CD4-positive, alpha-beta T cell (primary cell): ENCODE results near the gene ISCA1. TPM values are rescaled to one million over a fixed set of nuclear protein-coding genes. Genes with fewer than 3 reads are reported as not detected.

Experiments used
- ATAC-seq: fragments of 200-7000 bp; cut with Tn5 transposase; one replicate; pipeline ENCODE4 v1.10.0; 2022; ENCODE audit warnings: mild to moderate bottlenecking; ENCODE audit not compliant: poor library complexity
- CTCF ChIA-PET: fragments of 350-600 bp; sonication (Branson Sonifier 250); formaldehyde crosslinking; loops from one replicate; lab custom pipeline; 2021; ENCODE audit warnings: antibody characterized with exemption, inconsistent platforms; lab: Charles Lee
- POLR2A ChIA-PET: fragments of 350-600 bp; sonication (Branson Sonifier 250); formaldehyde crosslinking; loops from one replicate; lab custom pipeline; 2021; ENCODE audit warnings: antibody characterized with exemption, inconsistent platforms; lab: Charles Lee
- DNase-seq, 14 experiments: peaks; one replicate each; pipeline ENCODE4 v3.0.0-alpha.2; 2013 to 2020; ENCODE audit warnings: mixed read lengths in 2 of 14
- H3K27ac ChIP-seq, 2 donors: one replicate each; pipeline versions ENCODE4 v1.5.1 to v1.7.0; 2013; ENCODE audit warnings: low read length in 2 of 2, low read depth in 1 of 2, mild to moderate bottlenecking in 1 of 2
- H3K27me3 ChIP-seq, 2 experiments: 1 replicate in 1 of 2; 2 replicates in 1 of 2; pipeline versions ENCODE4 v1.6.1 to v1.7.0; 2013; ENCODE audit warnings: low read length in 2 of 2, control low read depth in 1 of 2, mild to moderate bottlenecking in 1 of 2, moderate library complexity in 1 of 2; ENCODE audit not compliant: insufficient read depth in 2 of 2, control insufficient read depth in 1 of 2
- H3K36me3 ChIP-seq: one replicate; pipeline ENCODE4 v1.6.1; 2013; ENCODE audit warnings: low read length, control low read depth; ENCODE audit not compliant: insufficient read depth
- H3K4me1 ChIP-seq: one replicate; pipeline ENCODE4 v1.6.1; 2013; ENCODE audit warnings: low read length, control low read depth; ENCODE audit not compliant: insufficient read depth
- H3K4me3 ChIP-seq: one replicate; pipeline ENCODE4 v1.5.1; 2013; ENCODE audit warnings: mild to moderate bottlenecking, low read length, moderate library complexity
- H3K9me3 ChIP-seq, 2 experiments: 1 replicate in 1 of 2; 2 replicates in 1 of 2; pipeline versions ENCODE4 v1.6.1 to v1.7.0; 2013; ENCODE audit warnings: low read length in 2 of 2, mild to moderate bottlenecking in 2 of 2, control low read depth in 1 of 2, moderate library complexity in 1 of 2; ENCODE audit not compliant: control insufficient read depth in 1 of 2, insufficient read depth in 1 of 2
- H3K27ac Mint-ChIP-seq: one replicate; pipeline ENCODE4 v1.8.0; 2020; ENCODE audit warnings: mixed read lengths
- H3K27me3 Mint-ChIP-seq: one replicate; pipeline ENCODE4 v1.8.0; 2021; ENCODE audit warnings: mixed read lengths
- H3K36me3 Mint-ChIP-seq: one replicate; pipeline ENCODE4 v1.8.0; 2021; ENCODE audit warnings: low read depth, mixed read lengths
- H3K4me1 Mint-ChIP-seq: one replicate; pipeline ENCODE4 v1.8.0; 2021; ENCODE audit warnings: low read depth, mixed read lengths
- H3K4me3 Mint-ChIP-seq: one replicate; pipeline ENCODE4 v1.8.0; 2020; ENCODE audit warnings: mild to moderate bottlenecking, mixed read lengths
- H3K9me3 Mint-ChIP-seq: one replicate; pipeline ENCODE4 v1.8.0; 2020; ENCODE audit warnings: mixed read lengths
- intact Hi-C, 2 experiments: fragments of 100-400 bp; cut with DNase I in 1 of 2; cut with micrococcal nuclease in 1 of 2; formaldehyde crosslinking; loops; one replicate each; pipeline versions ENCODE4 v1.15.1 to v1.9.0; 2023 to 2025; cut with DNase I, micrococcal nuclease
- total RNA-seq, 174 experiments: library from RNA in 2 of 174; stranded (reverse) in 2 of 174; gene quantifications; one replicate each; pipeline ENCODE4 v1.2.3 and lab custom pipeline; 2021 to 2026
- TF ChIP-seq, protein P1 (sequence below): fragments of 200-600 bp; IDR thresholded peaks from one replicate; pipeline ENCODE4 v1.8.0; 2022; ENCODE audit warnings: antibody characterized with exemption, mild to moderate bottlenecking

The ISCA1 gene
- total RNA-seq, 2 experiments from 2014 or later = 85.3 to 91.6 TPM

DNA sequence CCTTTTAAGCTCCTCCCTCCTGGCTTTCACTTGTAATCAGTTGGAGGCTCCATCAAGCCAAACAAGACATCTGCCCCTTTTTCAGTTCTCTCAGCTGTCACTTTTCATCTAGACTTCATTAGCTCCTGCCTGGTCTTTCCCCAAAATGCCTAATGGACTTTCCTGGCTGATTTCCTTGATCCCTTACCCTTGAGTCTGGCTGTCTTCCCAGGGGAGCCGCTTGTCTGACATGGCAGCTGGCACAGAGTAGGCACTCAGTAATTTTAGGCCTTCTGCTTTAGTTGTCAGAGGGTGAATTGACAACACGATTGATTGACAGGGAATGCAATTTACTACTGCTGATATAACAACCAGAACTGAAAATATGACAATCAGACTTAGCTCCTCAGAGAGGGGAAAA lies 24.9 kb downstream of the ISCA1 start:
- H3K27ac ChIP-seq = no peak overlapping the region
- no peak overlapping the region for H3K27ac Mint-ChIP-seq
- H3K9me3 Mint-ChIP-seq = peaks cover 4% of the 10 kb centered on the region
- intact Hi-C loops = no loop called here
- H3K4me1 Mint-ChIP-seq = no peaks in the 10 kb centered on the region
- no peak for DNase-seq
- no peaks in the 10 kb centered on the region for H3K4me1 ChIP-seq
- CTCF ChIA-PET = interaction anchor here (0.6 kb wide), 1 partner anchor 450 kb away, joined by 3 read pairs; no protein-coding TSS in a partner anchor
- POLR2A ChIA-PET = no interaction called here
- TF ChIP-seq, protein P1, sequence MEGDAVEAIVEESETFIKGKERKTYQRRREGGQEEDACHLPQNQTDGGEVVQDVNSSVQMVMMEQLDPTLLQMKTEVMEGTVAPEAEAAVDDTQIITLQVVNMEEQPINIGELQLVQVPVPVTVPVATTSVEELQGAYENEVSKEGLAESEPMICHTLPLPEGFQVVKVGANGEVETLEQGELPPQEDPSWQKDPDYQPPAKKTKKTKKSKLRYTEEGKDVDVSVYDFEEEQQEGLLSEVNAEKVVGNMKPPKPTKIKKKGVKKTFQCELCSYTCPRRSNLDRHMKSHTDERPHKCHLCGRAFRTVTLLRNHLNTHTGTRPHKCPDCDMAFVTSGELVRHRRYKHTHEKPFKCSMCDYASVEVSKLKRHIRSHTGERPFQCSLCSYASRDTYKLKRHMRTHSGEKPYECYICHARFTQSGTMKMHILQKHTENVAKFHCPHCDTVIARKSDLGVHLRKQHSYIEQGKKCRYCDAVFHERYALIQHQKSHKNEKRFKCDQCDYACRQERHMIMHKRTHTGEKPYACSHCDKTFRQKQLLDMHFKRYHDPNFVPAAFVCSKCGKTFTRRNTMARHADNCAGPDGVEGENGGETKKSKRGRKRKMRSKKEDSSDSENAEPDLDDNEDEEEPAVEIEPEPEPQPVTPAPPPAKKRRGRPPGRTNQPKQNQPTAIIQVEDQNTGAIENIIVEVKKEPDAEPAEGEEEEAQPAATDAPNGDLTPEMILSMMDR = no peak
- ATAC-seq = no peak
- no peaks in the 10 kb centered on the region for H3K27me3 ChIP-seq
- H3K36me3 Mint-ChIP-seq = peaks cover 35% of the 10 kb centered on the region
- no peaks in the 10 kb centered on the region for H3K36me3 ChIP-seq
- no peak overlapping the region for H3K4me3 ChIP-seq
- no peak overlapping the region for H3K4me3 Mint-ChIP-seq
- H3K9me3 ChIP-seq = peaks cover 7 to 13% of the 10 kb centered on the region in 2 experiments
- H3K27me3 Mint-ChIP-seq = no peaks in the 10 kb centered on the region

- intact Hi-C loops = no loop called here
- peaks cover 28% of the 10 kb centered on the region for H3K36me3 Mint-ChIP-seq
- Histone ChIP-seq H3K4me3 (no peak overlapping the region), H3K9me3 (peaks cover 7 to 16% of the 10 kb centered on the region in 2 experiments), H3K27me3 (no peaks in the 10 kb centered on the region), H3K36me3 (no peaks in the 10 kb centered on the region), H3K4me1 (no peaks in the 10 kb centered on the region), H3K27ac (no peak overlapping the region)
- POLR2A ChIA-PET = no interaction called here
- CTCF ChIA-PET = no interaction called here
- H3K27ac Mint-ChIP-seq = no peak overlapping the region
- ATAC-seq (no peak), DNase-seq (no peak)
- no peak overlapping the region for H3K4me3 Mint-ChIP-seq
- H3K27me3 Mint-ChIP-seq = no peaks in the 10 kb centered on the region
- H3K9me3 Mint-ChIP-seq = peaks cover 4% of the 10 kb centered on the region
- no peaks in the 10 kb centered on the region for H3K4me1 Mint-ChIP-seq
- TF ChIP-seq, protein P1 = no peak
Observed at GRCh38 chr9:86256653-86257052, 25.7 kb downstream of the ISCA1 start.

DNA sequence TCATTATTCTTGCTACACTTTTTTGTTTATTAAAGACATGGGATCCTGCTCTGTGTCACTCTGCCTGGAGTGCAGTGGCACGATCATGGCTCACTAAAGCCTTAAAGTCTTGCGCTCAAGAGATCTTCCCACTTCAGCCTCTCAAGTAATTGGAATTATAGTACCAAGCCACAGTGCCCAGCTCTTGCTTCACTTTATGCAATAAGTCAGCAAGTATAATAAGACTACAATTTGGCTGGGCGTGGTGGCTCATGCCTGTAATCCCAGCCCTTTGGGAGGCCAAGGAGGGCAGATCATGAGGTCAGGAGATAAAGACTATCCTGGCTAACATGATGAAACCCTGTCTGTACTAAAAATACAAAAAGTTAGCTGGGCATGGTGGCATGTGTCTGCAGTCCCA lies 28.8 kb downstream of the ISCA1 start:
- no peaks in the 10 kb centered on the region for H3K4me1 ChIP-seq
- Mint-ChIP-seq H3K4me3 (no peak overlapping the region), H3K27ac (no peak overlapping the region), H3K36me3 (peaks cover 4% of the 10 kb centered on the region), H3K27me3 (no peaks in the 10 kb centered on the region), H3K4me1 (no peaks in the 10 kb centered on the region), H3K9me3 (peaks cover 4% of the 10 kb centered on the region)
- ATAC-seq (no peak), DNase-seq (no peak)
- no peak overlapping the region for H3K27ac ChIP-seq
- intact Hi-C loops = no loop called here
- no peaks in the 10 kb centered on the region for H3K27me3 ChIP-seq
- no peak overlapping the region for H3K4me3 ChIP-seq
- H3K36me3 ChIP-seq = no peaks in the 10 kb centered on the region
- TF ChIP-seq, protein P1 = no peak
- ChIA-PET POLR2A (interaction anchor here (0.6 kb wide), 1 partner anchor 394 kb away, joined by 3 read pairs; no protein-coding TSS in a partner anchor), CTCF (no interaction called here)
- H3K9me3 ChIP-seq = peaks cover 7 to 16% of the 10 kb centered on the region in 2 experiments
